CD4-positive, alpha-beta T cell (primary cell): Measurements from ENCODE around the gene CERS4. TPM values are rescaled to one million over a fixed set of nuclear protein-coding genes. Genes with fewer than 3 reads are reported as not detected.

Source experiments
- ATAC-seq: fragments of 200-7000 bp; cut with Tn5 transposase; one replicate; pipeline ENCODE4 v1.10.0; 2022; ENCODE audit warnings: mild to moderate bottlenecking; ENCODE audit not compliant: poor library complexity
- CTCF ChIA-PET: fragments of 350-600 bp; sonication (Branson Sonifier 250); formaldehyde crosslinking; loops from one replicate; lab custom pipeline; 2021; ENCODE audit warnings: antibody characterized with exemption, inconsistent platforms; lab: Charles Lee
- POLR2A ChIA-PET: fragments of 350-600 bp; sonication (Branson Sonifier 250); formaldehyde crosslinking; loops from one replicate; lab custom pipeline; 2021; ENCODE audit warnings: antibody characterized with exemption, inconsistent platforms; lab: Charles Lee
- DNase-seq, 14 experiments: peaks; one replicate each; pipeline ENCODE4 v3.0.0-alpha.2; 2013 to 2020; ENCODE audit warnings: mixed read lengths in 2 of 14
- H3K27ac ChIP-seq, 2 donors: one replicate each; pipeline versions ENCODE4 v1.5.1 to v1.7.0; 2013; ENCODE audit warnings: low read length in 2 of 2, low read depth in 1 of 2, mild to moderate bottlenecking in 1 of 2
- H3K27me3 ChIP-seq, 2 experiments: 1 replicate in 1 of 2; 2 replicates in 1 of 2; pipeline versions ENCODE4 v1.6.1 to v1.7.0; 2013; ENCODE audit warnings: low read length in 2 of 2, control low read depth in 1 of 2, mild to moderate bottlenecking in 1 of 2, moderate library complexity in 1 of 2; ENCODE audit not compliant: insufficient read depth in 2 of 2, control insufficient read depth in 1 of 2
- H3K36me3 ChIP-seq: one replicate; pipeline ENCODE4 v1.6.1; 2013; ENCODE audit warnings: low read length, control low read depth; ENCODE audit not compliant: insufficient read depth
- H3K4me1 ChIP-seq: one replicate; pipeline ENCODE4 v1.6.1; 2013; ENCODE audit warnings: low read length, control low read depth; ENCODE audit not compliant: insufficient read depth
- H3K4me3 ChIP-seq: one replicate; pipeline ENCODE4 v1.5.1; 2013; ENCODE audit warnings: mild to moderate bottlenecking, low read length, moderate library complexity
- H3K9me3 ChIP-seq, 2 experiments: 1 replicate in 1 of 2; 2 replicates in 1 of 2; pipeline versions ENCODE4 v1.6.1 to v1.7.0; 2013; ENCODE audit warnings: low read length in 2 of 2, mild to moderate bottlenecking in 2 of 2, control low read depth in 1 of 2, moderate library complexity in 1 of 2; ENCODE audit not compliant: control insufficient read depth in 1 of 2, insufficient read depth in 1 of 2
- H3K27ac Mint-ChIP-seq: one replicate; pipeline ENCODE4 v1.8.0; 2020; ENCODE audit warnings: mixed read lengths
- H3K27me3 Mint-ChIP-seq: one replicate; pipeline ENCODE4 v1.8.0; 2021; ENCODE audit warnings: mixed read lengths
- H3K36me3 Mint-ChIP-seq: one replicate; pipeline ENCODE4 v1.8.0; 2021; ENCODE audit warnings: low read depth, mixed read lengths
- H3K4me1 Mint-ChIP-seq: one replicate; pipeline ENCODE4 v1.8.0; 2021; ENCODE audit warnings: low read depth, mixed read lengths
- H3K4me3 Mint-ChIP-seq: one replicate; pipeline ENCODE4 v1.8.0; 2020; ENCODE audit warnings: mild to moderate bottlenecking, mixed read lengths
- H3K9me3 Mint-ChIP-seq: one replicate; pipeline ENCODE4 v1.8.0; 2020; ENCODE audit warnings: mixed read lengths
- intact Hi-C, 2 experiments: fragments of 100-400 bp; cut with DNase I in 1 of 2; cut with micrococcal nuclease in 1 of 2; formaldehyde crosslinking; loops; one replicate each; pipeline versions ENCODE4 v1.15.1 to v1.9.0; 2023 to 2025; cut with DNase I, micrococcal nuclease
- total RNA-seq, 174 experiments: library from RNA in 2 of 174; stranded (reverse) in 2 of 174; gene quantifications; one replicate each; pipeline ENCODE4 v1.2.3 and lab custom pipeline; 2021 to 2026
- TF ChIP-seq, protein P1 (sequence below): fragments of 200-600 bp; IDR thresholded peaks from one replicate; pipeline ENCODE4 v1.8.0; 2022; ENCODE audit warnings: antibody characterized with exemption, mild to moderate bottlenecking

The CERS4 gene
- total RNA-seq, 2 experiments from 2014 or later, result 8.7 to 12.3 TPM

DNA sequence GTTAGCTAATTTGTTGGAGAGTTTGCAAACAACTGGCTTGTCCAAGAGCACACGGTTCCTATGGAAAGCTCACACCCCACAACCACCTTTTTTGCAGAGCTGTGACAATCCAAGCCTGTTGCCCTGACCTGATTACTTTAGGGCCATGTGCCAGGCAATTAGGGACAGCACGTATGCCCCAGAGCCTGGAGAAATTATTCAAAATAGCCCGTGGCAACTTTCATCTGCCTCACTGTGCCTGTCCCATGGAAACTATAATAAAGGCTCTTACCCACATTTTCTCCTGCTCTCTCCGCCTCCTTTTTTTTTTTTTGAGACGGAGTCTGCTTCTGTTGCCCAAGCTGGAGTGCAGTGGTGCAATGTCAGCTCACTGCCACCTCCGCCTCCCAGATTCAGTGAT is 41.2 kb upstream of the CERS4 start:
- H3K4me3 Mint-ChIP-seq, result no peak overlapping the region
- no peak for DNase-seq
- no peaks in the 10 kb centered on the region for H3K27me3 ChIP-seq
- H3K9me3 ChIP-seq, result no peaks in the 10 kb centered on the region
- no peaks in the 10 kb centered on the region for H3K27me3 Mint-ChIP-seq
- TF ChIP-seq, protein P1, sequence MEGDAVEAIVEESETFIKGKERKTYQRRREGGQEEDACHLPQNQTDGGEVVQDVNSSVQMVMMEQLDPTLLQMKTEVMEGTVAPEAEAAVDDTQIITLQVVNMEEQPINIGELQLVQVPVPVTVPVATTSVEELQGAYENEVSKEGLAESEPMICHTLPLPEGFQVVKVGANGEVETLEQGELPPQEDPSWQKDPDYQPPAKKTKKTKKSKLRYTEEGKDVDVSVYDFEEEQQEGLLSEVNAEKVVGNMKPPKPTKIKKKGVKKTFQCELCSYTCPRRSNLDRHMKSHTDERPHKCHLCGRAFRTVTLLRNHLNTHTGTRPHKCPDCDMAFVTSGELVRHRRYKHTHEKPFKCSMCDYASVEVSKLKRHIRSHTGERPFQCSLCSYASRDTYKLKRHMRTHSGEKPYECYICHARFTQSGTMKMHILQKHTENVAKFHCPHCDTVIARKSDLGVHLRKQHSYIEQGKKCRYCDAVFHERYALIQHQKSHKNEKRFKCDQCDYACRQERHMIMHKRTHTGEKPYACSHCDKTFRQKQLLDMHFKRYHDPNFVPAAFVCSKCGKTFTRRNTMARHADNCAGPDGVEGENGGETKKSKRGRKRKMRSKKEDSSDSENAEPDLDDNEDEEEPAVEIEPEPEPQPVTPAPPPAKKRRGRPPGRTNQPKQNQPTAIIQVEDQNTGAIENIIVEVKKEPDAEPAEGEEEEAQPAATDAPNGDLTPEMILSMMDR, result no peak
- H3K36me3 Mint-ChIP-seq, result no peaks in the 10 kb centered on the region
- H3K4me1 Mint-ChIP-seq, result no peaks in the 10 kb centered on the region
- ATAC-seq, result no peak
- H3K27ac Mint-ChIP-seq, result no peak overlapping the region
- intact Hi-C loops, result no loop called here
- no peak overlapping the region for H3K4me3 ChIP-seq
- H3K36me3 ChIP-seq, result no peaks in the 10 kb centered on the region
- POLR2A ChIA-PET, result no interaction called here
- CTCF ChIA-PET, result no interaction called here
- H3K9me3 Mint-ChIP-seq, result no peaks in the 10 kb centered on the region
- no peaks in the 10 kb centered on the region for H3K4me1 ChIP-seq
- H3K27ac ChIP-seq, result no peak overlapping the region

DNA sequence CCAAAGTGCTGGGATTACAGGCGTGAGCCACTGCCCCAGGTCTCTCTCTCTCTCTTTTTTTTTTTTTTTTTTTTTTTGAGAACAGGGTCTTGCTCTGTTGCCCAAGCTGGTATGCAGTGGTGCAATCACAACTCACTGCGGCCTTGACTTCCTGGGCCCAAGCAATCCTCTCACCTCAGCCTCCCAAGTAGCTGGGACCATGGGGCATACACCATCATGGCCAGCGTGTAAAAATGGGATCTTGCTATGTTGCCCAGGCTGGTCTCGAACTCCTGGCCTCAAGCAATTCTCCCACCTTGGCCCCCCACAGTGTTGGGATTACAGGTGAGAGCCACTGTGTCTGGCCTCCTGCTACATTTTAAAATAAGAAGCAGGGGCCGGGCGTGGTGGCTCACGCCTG is 40.6 kb upstream of the CERS4 start:
- ATAC-seq (no peak), DNase-seq (no peak)
- Histone ChIP-seq H3K36me3 (no peaks in the 10 kb centered on the region), H3K27ac (no peak overlapping the region), H3K9me3 (no peaks in the 10 kb centered on the region), H3K4me3 (no peak overlapping the region), H3K27me3 (no peaks in the 10 kb centered on the region), H3K4me1 (no peaks in the 10 kb centered on the region)
- ChIA-PET POLR2A (no interaction called here), CTCF (no interaction called here)
- H3K27ac Mint-ChIP-seq, result no peak overlapping the region
- TF ChIP-seq, protein P1, result no peak
- no peaks in the 10 kb centered on the region for H3K36me3 Mint-ChIP-seq
- H3K9me3 Mint-ChIP-seq, result no peaks in the 10 kb centered on the region
- H3K4me1 Mint-ChIP-seq, result no peaks in the 10 kb centered on the region
- no peaks in the 10 kb centered on the region for H3K27me3 Mint-ChIP-seq
- no peak overlapping the region for H3K4me3 Mint-ChIP-seq
- intact Hi-C loops, result no loop called here

DNA sequence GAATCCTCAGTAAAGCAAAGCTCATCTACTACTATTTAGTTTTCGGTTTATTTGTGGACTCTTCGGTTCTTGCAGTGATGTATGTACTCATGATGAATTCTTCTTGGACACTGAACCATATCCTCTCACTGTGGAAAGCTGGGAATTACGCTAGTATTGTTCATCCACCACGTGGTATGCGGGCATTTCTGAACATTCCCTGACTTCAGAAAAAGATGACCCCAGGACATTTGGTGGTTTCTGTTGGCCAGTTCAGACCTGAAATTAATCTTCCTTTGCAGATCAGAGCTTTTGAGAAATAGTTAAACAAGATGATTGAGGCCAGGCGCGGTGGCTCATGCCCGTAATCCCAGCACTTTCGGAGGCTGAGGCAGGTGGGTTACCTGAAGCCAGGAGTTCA is 34.5 kb upstream of the CERS4 start:
- H3K4me1 ChIP-seq, result peaks cover 1% of the 10 kb centered on the region
- CTCF ChIA-PET, result no interaction called here
- Mint-ChIP-seq H3K4me1 (no peaks in the 10 kb centered on the region), H3K27me3 (no peaks in the 10 kb centered on the region), H3K36me3 (no peaks in the 10 kb centered on the region), H3K27ac (no peak overlapping the region), H3K9me3 (no peaks in the 10 kb centered on the region), H3K4me3 (no peak overlapping the region)
- H3K27me3 ChIP-seq, result no peaks in the 10 kb centered on the region
- no peaks in the 10 kb centered on the region for H3K36me3 ChIP-seq
- POLR2A ChIA-PET, result no interaction called here
- H3K4me3 ChIP-seq, result no peak overlapping the region
- TF ChIP-seq, protein P1, result no peak
- no peak overlapping the region for H3K27ac ChIP-seq
- no peaks in the 10 kb centered on the region for H3K9me3 ChIP-seq
- intact Hi-C loops, result loop anchor here in 1 of 2 experiments (5.0 kb wide), 1 partner anchor 38 kb away; no protein-coding TSS in a partner anchor
- ATAC-seq (no peak), DNase-seq (no peak)
